Cardiac muscle cell (in vitro differentiated cells and primary cell): ENCODE results near the gene ALK. TPM values are rescaled to one million over a fixed set of nuclear protein-coding genes. Genes with fewer than 3 reads are reported as not detected.

Experiments used
- DNase-seq, 2 donors: peaks; one replicate each; pipeline versions ENCODE4 v3.0.0 to v3.0.0-alpha.2; 2010 to 2017; ENCODE audit warnings: low read depth in 1 of 2, low spot score in 1 of 2
- H3K27ac ChIP-seq: fragments of 200-600 bp; sonication (generic); 2 replicates; pipeline ENCODE4 v1.5.1; 2016
- H3K27me3 ChIP-seq: fragments of 200-600 bp; sonication (generic); 2 replicates; pipeline ENCODE4 v1.6.0; 2016; ENCODE audit warnings: control low read depth
- H3K36me3 ChIP-seq: fragments of 200-600 bp; sonication (generic); 2 replicates; pipeline ENCODE4 v1.5.1; 2016; ENCODE audit warnings: control low read depth
- H3K4me1 ChIP-seq: fragments of 200-600 bp; sonication (generic); 2 replicates; pipeline ENCODE4 v1.8.1; 2017; ENCODE audit warnings: low read depth, mild to moderate bottlenecking, mixed run types
- H3K4me3 ChIP-seq: fragments of 200-600 bp; sonication (generic); 2 replicates; pipeline ENCODE4 v1.5.1; 2016; ENCODE audit warnings: mild to moderate bottlenecking
- H3K9me3 ChIP-seq: fragments of 200-600 bp; sonication (generic); 2 replicates; pipeline ENCODE4 v1.5.1; 2017; ENCODE audit warnings: low read depth, mild to moderate bottlenecking, control low read depth
- polyA plus RNA-seq: library from polyadenylated mRNA; unstranded; fragments of >200 nt; fragmentation: Nextera tagmentation; extraction: Ambion mirVana; gene quantifications from 2 replicates; pipeline ENCODE4 v1.2.1, GENCODE V29; 2016
- total RNA-seq: library from RNA; depleted of rRNA; stranded (reverse); fragments of >200 nt; gene quantifications from 2 replicates; pipeline ENCODE4 v1.2.3, GENCODE V29; 2016
- TF ChIP-seq, protein P1 (sequence below): IDR thresholded peaks from 2 replicates; pipeline ENCODE4 v1.5.1; 2012; ENCODE audit warnings: low read depth, mild to moderate bottlenecking, low read length

ALK gene
- total and polyA plus RNA-seq, 2 experiments from 2014 or later: 1.8 to 4.3 TPM

DNA sequence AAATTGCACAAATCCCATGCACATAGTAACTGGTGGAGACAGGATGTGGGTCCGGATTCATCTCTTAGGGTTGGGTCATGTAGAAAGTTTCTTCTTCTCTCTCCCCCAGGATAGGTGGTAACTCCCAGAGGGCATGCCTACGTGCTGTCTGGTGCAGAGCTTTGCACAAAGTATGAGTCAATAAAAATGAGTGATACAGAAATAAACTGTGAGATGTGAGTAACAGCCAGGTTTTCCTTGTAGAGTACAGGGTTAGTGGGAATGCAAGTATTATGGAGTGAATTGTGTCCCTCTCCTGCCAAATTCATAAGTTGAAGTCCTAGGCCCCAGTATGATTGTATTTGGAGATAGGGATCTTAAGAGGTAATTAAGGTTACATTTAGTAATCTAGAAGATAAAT lies 289.4 kb downstream of the ALK start:
- no peak overlapping the region for H3K4me3 ChIP-seq
- no peaks in the 10 kb centered on the region for H3K27me3 ChIP-seq
- DNase-seq: no peak
- peaks cover 9% of the 10 kb centered on the region for H3K4me1 ChIP-seq
- no peak overlapping the region for H3K27ac ChIP-seq
- TF ChIP-seq, protein P1, sequence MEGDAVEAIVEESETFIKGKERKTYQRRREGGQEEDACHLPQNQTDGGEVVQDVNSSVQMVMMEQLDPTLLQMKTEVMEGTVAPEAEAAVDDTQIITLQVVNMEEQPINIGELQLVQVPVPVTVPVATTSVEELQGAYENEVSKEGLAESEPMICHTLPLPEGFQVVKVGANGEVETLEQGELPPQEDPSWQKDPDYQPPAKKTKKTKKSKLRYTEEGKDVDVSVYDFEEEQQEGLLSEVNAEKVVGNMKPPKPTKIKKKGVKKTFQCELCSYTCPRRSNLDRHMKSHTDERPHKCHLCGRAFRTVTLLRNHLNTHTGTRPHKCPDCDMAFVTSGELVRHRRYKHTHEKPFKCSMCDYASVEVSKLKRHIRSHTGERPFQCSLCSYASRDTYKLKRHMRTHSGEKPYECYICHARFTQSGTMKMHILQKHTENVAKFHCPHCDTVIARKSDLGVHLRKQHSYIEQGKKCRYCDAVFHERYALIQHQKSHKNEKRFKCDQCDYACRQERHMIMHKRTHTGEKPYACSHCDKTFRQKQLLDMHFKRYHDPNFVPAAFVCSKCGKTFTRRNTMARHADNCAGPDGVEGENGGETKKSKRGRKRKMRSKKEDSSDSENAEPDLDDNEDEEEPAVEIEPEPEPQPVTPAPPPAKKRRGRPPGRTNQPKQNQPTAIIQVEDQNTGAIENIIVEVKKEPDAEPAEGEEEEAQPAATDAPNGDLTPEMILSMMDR: no peak
- H3K36me3 ChIP-seq: no peaks in the 10 kb centered on the region
- no peaks in the 10 kb centered on the region for H3K9me3 ChIP-seq

DNA sequence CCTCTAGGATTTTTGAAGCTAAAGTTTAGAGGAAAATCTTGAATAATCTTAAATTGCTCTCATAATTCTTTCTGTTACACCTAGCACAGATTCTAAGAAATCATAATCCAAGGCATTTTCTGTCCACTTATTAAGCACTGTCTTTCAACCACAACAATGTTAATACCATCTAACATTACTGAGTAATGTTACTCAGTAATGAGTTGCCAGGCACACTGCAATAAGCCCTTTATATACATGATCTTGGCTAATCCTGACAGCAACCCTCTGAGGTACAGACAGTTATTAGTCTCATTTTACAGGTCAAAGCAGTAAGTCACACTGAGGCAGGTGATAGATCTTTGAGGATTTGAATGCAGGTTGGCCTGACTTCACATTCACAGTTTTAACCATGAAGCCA lies 291.9 kb downstream of the ALK start:
- H3K4me1 ChIP-seq: peaks cover 9% of the 10 kb centered on the region
- H3K36me3 ChIP-seq: no peaks in the 10 kb centered on the region
- H3K27ac ChIP-seq: no peak overlapping the region
- no peaks in the 10 kb centered on the region for H3K9me3 ChIP-seq
- H3K27me3 ChIP-seq: no peaks in the 10 kb centered on the region
- H3K4me3 ChIP-seq: no peak overlapping the region
- DNase-seq: no peak
- TF ChIP-seq, protein P1: no peak

DNA sequence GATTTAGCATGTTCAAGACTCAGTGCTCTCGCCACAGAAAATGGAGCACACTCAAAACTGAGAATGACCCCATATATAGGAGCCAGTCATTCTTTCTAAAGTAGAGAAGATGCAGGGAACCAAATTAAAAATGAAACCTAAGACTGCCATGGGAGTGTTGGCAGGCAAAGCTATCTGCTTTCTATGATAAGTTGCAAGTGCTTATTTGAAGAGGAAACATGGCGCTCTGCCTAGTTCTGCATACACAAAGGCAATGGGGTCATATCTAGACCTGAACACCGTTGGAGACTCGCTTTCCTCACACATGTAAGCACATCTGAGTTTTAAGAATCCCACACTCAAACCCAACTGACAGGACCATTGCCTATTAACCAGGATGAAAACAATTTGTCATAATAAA lies 292.5 kb downstream of the ALK start:
- TF ChIP-seq, protein P1: no peak
- Histone ChIP-seq H3K27ac (no peak overlapping the region), H3K4me1 (peaks cover 9% of the 10 kb centered on the region), H3K27me3 (no peaks in the 10 kb centered on the region), H3K9me3 (no peaks in the 10 kb centered on the region), H3K36me3 (no peaks in the 10 kb centered on the region), H3K4me3 (no peak overlapping the region)
- DNase-seq: peak; percentile 38 to 41

DNA sequence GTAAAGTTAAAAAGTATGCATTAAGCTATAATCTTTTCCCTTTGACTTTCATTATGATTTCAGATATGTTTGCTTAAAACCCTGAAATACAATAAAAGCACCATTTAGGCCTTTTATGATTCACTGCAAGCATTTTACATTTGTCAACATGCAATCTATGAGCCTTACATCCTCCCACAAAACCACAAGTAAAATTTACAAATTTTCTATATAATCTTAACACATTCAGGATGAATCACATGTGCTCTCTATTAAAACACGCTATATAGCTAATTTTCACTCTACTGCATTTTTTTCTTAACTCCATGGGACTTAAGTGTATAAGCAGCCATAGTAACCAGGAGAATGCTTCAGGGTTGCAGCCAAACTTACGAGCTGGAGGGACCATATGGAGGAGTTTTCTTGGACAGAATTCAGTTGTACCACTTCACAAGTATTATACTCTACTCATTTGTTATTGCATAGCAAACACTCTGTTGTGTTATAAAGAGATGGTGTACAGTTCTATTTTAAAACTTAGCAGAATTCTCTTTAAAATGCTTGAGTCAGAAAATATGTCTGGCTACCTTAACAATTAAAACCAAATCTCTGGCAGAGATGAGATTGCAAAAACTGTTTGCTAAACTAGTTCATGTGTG lies 293.2 kb downstream of the ALK start:
- no peaks in the 10 kb centered on the region for H3K9me3 ChIP-seq
- no peaks in the 10 kb centered on the region for H3K27me3 ChIP-seq
- TF ChIP-seq, protein P1: no peak
- no peak overlapping the region for H3K27ac ChIP-seq
- peaks cover 9% of the 10 kb centered on the region for H3K4me1 ChIP-seq
- peak in 1 of 2 donors; percentile 19 for DNase-seq
- no peaks in the 10 kb centered on the region for H3K36me3 ChIP-seq
- H3K4me3 ChIP-seq: no peak overlapping the region

DNA sequence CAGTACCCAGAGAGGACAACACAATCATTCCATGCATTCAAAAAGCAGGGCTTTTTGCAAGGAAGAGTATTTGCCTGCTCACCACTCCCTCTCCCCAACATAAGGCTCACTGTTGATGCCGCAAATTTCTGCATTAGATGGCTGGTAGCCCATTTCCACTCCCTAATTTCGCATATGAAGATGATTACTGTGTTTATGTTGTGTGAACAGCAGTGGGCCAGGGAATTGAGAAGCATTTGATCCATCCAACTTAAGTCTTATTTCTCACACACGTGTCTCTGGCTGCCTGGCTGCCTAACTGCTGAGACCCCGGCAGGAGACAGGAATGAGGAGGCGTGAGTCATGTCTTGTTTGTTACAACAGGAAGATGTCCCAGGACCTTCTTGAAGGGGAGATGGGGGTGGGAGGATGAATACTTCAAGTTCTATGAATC lies 294.1 kb downstream of the ALK start:
- H3K36me3 ChIP-seq: no peaks in the 10 kb centered on the region
- no peaks in the 10 kb centered on the region for H3K27me3 ChIP-seq
- peak in 1 of 2 donors; percentile 56 for DNase-seq
- no peaks in the 10 kb centered on the region for H3K9me3 ChIP-seq
- peaks cover 9% of the 10 kb centered on the region for H3K4me1 ChIP-seq
- TF ChIP-seq, protein P1: no peak
- H3K4me3 ChIP-seq: no peak overlapping the region
- H3K27ac ChIP-seq: no peak overlapping the region
